ENCODE data around the gene MRPL53.

MRPL53 gene

DNA sequence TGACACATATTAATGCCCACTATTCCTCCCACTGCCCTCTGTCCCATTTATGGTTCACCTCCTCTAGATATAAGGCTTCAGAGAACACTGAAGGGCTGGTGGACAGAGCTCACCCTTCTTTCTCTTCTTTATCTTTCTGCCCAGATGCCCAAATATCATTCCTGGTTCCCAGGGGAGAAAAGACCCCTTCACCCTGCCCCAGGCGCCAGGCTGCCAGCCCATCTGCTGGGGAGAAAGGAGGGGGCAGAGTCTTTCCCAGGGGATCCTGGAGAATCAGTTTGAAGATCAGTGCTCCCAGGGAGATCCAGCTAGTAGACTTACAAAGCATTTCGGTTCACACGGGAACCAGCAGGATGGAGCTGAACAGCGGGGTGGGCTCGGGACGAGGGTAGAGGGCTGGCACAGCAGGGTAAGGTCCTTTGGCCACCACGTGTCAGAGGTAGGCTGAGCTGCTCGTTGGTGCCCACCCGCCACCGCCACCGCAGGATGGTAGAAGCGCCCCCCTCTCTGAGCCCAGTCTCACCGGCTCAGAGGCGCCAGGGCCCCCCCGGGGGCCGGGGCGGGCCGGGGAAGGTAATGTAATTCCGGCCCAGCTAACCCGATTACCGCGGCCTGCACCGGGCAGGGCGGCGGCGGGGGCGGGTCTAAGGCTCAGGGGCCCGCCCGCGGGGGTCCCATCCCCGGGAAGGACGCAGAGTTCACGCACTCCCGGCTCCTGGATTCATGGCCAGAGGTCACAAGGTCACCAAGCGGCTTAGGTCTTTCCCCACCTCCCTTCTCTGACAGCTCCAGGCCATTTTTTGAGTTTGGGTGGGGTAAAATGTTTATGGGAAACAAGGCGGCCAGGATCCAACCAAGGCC is 40.5 kb upstream of the MRPL53 start:
- no peak for DNase-seq (ENCODE audit: low read depth in 1 of 2, low spot score in 1 of 2)
- Histone ChIP-seq H3K27me3 (ENCODE audit: insufficient read depth, poor library complexity, severe bottlenecking) (peaks cover 59% of the 10 kb centered on the region), H3K27ac (replicated peaks) (no peak overlapping the region), H3K4me3 (replicated peaks; ENCODE audit: insufficient read depth, low read length) (no peak overlapping the region)
- TF ChIP-seq SPI1 (IDR thresholded peaks at IDR 0.05; ENCODE audit: borderline replicate concordance, low read depth) (no peak), GABPA (IDR thresholded peaks at IDR 0.05; ENCODE audit: low read depth) (no peak), POLR2AphosphoS5 (IDR thresholded peaks at IDR 0.05; ENCODE audit: low read depth) (no peak)
- TF ChIP-seq, protein P1, sequence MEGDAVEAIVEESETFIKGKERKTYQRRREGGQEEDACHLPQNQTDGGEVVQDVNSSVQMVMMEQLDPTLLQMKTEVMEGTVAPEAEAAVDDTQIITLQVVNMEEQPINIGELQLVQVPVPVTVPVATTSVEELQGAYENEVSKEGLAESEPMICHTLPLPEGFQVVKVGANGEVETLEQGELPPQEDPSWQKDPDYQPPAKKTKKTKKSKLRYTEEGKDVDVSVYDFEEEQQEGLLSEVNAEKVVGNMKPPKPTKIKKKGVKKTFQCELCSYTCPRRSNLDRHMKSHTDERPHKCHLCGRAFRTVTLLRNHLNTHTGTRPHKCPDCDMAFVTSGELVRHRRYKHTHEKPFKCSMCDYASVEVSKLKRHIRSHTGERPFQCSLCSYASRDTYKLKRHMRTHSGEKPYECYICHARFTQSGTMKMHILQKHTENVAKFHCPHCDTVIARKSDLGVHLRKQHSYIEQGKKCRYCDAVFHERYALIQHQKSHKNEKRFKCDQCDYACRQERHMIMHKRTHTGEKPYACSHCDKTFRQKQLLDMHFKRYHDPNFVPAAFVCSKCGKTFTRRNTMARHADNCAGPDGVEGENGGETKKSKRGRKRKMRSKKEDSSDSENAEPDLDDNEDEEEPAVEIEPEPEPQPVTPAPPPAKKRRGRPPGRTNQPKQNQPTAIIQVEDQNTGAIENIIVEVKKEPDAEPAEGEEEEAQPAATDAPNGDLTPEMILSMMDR (IDR thresholded peaks at IDR 0.05; ENCODE audit: insufficient read depth, low read length) = no peak
- TF ChIP-seq, protein P2, sequence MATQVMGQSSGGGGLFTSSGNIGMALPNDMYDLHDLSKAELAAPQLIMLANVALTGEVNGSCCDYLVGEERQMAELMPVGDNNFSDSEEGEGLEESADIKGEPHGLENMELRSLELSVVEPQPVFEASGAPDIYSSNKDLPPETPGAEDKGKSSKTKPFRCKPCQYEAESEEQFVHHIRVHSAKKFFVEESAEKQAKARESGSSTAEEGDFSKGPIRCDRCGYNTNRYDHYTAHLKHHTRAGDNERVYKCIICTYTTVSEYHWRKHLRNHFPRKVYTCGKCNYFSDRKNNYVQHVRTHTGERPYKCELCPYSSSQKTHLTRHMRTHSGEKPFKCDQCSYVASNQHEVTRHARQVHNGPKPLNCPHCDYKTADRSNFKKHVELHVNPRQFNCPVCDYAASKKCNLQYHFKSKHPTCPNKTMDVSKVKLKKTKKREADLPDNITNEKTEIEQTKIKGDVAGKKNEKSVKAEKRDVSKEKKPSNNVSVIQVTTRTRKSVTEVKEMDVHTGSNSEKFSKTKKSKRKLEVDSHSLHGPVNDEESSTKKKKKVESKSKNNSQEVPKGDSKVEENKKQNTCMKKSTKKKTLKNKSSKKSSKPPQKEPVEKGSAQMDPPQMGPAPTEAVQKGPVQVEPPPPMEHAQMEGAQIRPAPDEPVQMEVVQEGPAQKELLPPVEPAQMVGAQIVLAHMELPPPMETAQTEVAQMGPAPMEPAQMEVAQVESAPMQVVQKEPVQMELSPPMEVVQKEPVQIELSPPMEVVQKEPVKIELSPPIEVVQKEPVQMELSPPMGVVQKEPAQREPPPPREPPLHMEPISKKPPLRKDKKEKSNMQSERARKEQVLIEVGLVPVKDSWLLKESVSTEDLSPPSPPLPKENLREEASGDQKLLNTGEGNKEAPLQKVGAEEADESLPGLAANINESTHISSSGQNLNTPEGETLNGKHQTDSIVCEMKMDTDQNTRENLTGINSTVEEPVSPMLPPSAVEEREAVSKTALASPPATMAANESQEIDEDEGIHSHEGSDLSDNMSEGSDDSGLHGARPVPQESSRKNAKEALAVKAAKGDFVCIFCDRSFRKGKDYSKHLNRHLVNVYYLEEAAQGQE (IDR thresholded peaks at IDR 0.05; ENCODE audit: insufficient replicate concordance, low read depth) = no peak

DNA sequence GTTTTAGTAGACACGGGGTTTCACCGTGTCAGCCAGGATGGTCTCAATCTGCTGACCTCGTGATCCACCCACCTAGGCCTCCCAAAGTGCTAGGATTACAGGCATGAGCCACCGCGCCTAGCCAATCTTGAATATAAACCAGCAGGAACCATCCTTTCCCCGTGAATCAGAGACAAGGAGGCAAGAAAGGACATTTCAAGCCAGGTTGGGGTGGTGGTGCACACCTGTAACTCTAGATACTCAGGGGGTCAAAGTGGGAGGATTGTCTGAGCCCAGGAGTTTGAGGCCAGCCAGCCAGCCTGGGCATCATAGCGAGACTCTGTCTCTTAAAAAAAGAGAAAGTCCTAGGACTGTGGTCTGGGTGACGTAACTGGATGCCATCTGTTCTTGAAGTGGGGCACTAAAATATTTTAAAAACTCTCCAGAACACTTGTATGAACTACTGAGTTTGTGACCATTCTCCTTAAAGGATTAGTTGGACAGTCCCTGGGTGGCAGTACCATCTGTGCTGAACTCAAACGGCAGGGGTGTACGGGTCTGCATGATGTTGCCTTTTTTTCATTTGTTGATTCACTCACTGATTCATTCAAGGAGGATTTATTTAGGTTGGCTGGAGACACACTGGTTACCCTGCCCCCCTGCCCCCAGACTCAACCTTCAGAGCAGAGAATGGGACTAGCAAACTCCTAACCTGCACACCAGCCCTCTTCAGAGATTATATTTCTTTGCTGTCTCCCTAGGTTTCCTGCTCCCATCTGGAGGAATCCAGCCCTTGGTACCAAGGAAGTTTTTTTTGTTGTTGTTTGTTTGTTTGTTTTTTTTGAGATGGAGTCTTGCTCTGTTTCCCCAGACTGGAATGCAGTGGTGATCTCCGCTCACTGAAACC is 38.9 kb upstream of the MRPL53 start:
- H3K27me3 ChIP-seq (ENCODE audit: insufficient read depth, poor library complexity, severe bottlenecking) = peaks cover 44% of the 10 kb centered on the region
- H3K27ac ChIP-seq (replicated peaks) = no peak overlapping the region
- H3K4me3 ChIP-seq (replicated peaks; ENCODE audit: insufficient read depth, low read length) = no peak overlapping the region
- TF ChIP-seq, protein P1 (IDR thresholded peaks at IDR 0.05; ENCODE audit: insufficient read depth, low read length) = no peak
- TF ChIP-seq, protein P2 (IDR thresholded peaks at IDR 0.05; ENCODE audit: insufficient replicate concordance, low read depth) = no peak
- TF ChIP-seq SPI1 (IDR thresholded peaks at IDR 0.05; ENCODE audit: borderline replicate concordance, low read depth) = no peak
- no peak for TF ChIP-seq GABPA (IDR thresholded peaks at IDR 0.05; ENCODE audit: low read depth)
- TF ChIP-seq POLR2AphosphoS5 (IDR thresholded peaks at IDR 0.05; ENCODE audit: low read depth) = no peak
- DNase-seq (ENCODE audit: low read depth in 1 of 2, low spot score in 1 of 2) = no peak

DNA sequence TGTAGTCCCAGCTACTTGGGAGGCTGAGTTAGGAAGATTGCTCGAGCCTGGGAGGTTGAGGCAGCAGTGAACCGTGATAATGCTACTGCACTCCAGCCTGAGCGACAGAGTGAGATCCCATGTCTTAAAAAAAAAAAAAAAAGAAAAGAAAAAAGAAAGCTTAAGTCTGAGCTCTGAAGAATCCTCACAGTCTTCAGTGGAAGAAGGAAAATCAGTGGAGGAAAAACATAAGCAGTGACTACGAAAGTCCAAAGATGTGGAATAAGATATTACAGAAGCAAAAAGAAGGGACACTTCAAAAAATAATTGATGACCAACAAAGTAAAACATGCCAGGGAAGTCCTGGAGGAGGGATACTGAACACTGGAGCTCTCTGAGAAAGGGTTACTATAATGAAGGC is 37.8 kb upstream of the MRPL53 start:
- H3K27me3 ChIP-seq (ENCODE audit: insufficient read depth, poor library complexity, severe bottlenecking) = peaks cover 35% of the 10 kb centered on the region
- no peak for TF ChIP-seq POLR2AphosphoS5 (IDR thresholded peaks at IDR 0.05; ENCODE audit: low read depth)
- TF ChIP-seq GABPA (IDR thresholded peaks at IDR 0.05; ENCODE audit: low read depth) = no peak
- TF ChIP-seq, protein P2 (IDR thresholded peaks at IDR 0.05; ENCODE audit: insufficient replicate concordance, low read depth) = no peak
- TF ChIP-seq, protein P1 (IDR thresholded peaks at IDR 0.05; ENCODE audit: insufficient read depth, low read length) = no peak
- no peak for TF ChIP-seq SPI1 (IDR thresholded peaks at IDR 0.05; ENCODE audit: borderline replicate concordance, low read depth)
- no peak for DNase-seq (ENCODE audit: low read depth in 1 of 2, low spot score in 1 of 2)
- H3K4me3 ChIP-seq (replicated peaks; ENCODE audit: insufficient read depth, low read length) = no peak overlapping the region
- no peak overlapping the region for H3K27ac ChIP-seq (replicated peaks)
